Measurements from ENCODE around the gene FBLN1. TPM values are rescaled to one million over a fixed set of nuclear protein-coding genes. Genes with fewer than 3 reads are reported as not detected.

FBLN1 gene
- total RNA-seq (not detected), polyA plus RNA-seq (not detected)

- no peaks in the 10 kb centered on the region for H3K36me3 ChIP-seq (ENCODE audit: insufficient read depth, low read length)
- H3K36me3 Mint-ChIP-seq = no peaks in the 10 kb centered on the region
- no peak within 1 kb of the TSS for H3K27ac ChIP-seq (ENCODE audit: low read depth, low read length)
- ChIA-PET POLR2A (ENCODE audit: partially characterized antibody) (no interaction called here), CTCF (ENCODE audit: partially characterized antibody) (no interaction called here)
- H3K27me3 Mint-ChIP-seq = peaks cover 24 to 38% of the 10 kb centered on the region in 2 donors
- H3K4me3 Mint-ChIP-seq = peak within 1 kb of the TSS in 2 of 8 donors; percentile 41 to 57
- no peaks in the 10 kb centered on the region for H3K9me3 ChIP-seq (ENCODE audit: control insufficient read depth in 1 of 2, low read length in 2 of 2)
- H3K4me1 Mint-ChIP-seq = peaks cover 0 to 2% (median under 1%) of the 10 kb centered on the region in 4 donors
- no peak within 1 kb of the TSS for H3K4me3 ChIP-seq (ENCODE audit: low read length in 2 of 2)
- H3K9me3 Mint-ChIP-seq = no peaks in the 10 kb centered on the region
- H3K27me3 ChIP-seq (ENCODE audit: insufficient read depth, low read length) = peaks cover 5% of the 10 kb centered on the region
- DNase-seq = no peak
- no peak within 1 kb of the TSS for H3K27ac Mint-ChIP-seq
- H3K4me1 ChIP-seq (ENCODE audit: insufficient read depth, low read length) = peaks cover 5% of the 10 kb centered on the region
- intact Hi-C loops (cut with micrococcal nuclease) = no loop called here
Observed at GRCh38 chr22:45502215-45503049, at the start of gene FBLN1. FBLN1 (plus strand) TSS chr22:45502883; CDS start chr22:45502986, 103 bp downstream.

- ChIA-PET CTCF (ENCODE audit: partially characterized antibody) (no interaction called here), POLR2A (ENCODE audit: partially characterized antibody) (no interaction called here)
Observed at GRCh38 chr22:45453764-45454163, 48.9 kb upstream of the FBLN1 start.

GRCh38 chr22:45454275-45454674 lies 48.4 kb upstream of the FBLN1 start:
- DNase-seq = no peak
- Histone ChIP-seq H3K36me3 (ENCODE audit: insufficient read depth, low read length) (no peaks in the 10 kb centered on the region), H3K27ac (ENCODE audit: low read depth, low read length) (no peak overlapping the region), H3K27me3 (ENCODE audit: insufficient read depth, low read length) (no peaks in the 10 kb centered on the region), H3K9me3 (ENCODE audit: control insufficient read depth in 1 of 2, low read length in 2 of 2) (no peaks in the 10 kb centered on the region), H3K4me1 (ENCODE audit: insufficient read depth, low read length) (no peaks in the 10 kb centered on the region), H3K4me3 (ENCODE audit: low read length in 2 of 2) (no peak overlapping the region)
- no peak overlapping the region for H3K4me3 Mint-ChIP-seq
- H3K4me1 Mint-ChIP-seq = no peaks in the 10 kb centered on the region
- peaks cover 0 to 2% (median 0%) of the 10 kb centered on the region in 8 donors for H3K9me3 Mint-ChIP-seq
- intact Hi-C loops (cut with micrococcal nuclease) = no loop called here
- peaks cover 3 to 6% of the 10 kb centered on the region in 2 donors for H3K27me3 Mint-ChIP-seq
- ChIA-PET POLR2A (ENCODE audit: partially characterized antibody) (no interaction called here), CTCF (ENCODE audit: partially characterized antibody) (no interaction called here)
- no peak overlapping the region for H3K27ac Mint-ChIP-seq
- H3K36me3 Mint-ChIP-seq = no peaks in the 10 kb centered on the region

More at GRCh38 chr22:45453764-45454163, 48.9 kb upstream of the FBLN1 start:
- H3K4me1 Mint-ChIP-seq = no peaks in the 10 kb centered on the region
- H3K27me3 Mint-ChIP-seq = peaks cover 3 to 6% of the 10 kb centered on the region in 2 donors
- Histone ChIP-seq H3K27me3 (ENCODE audit: insufficient read depth, low read length) (no peaks in the 10 kb centered on the region), H3K36me3 (ENCODE audit: insufficient read depth, low read length) (no peaks in the 10 kb centered on the region), H3K4me1 (ENCODE audit: insufficient read depth, low read length) (no peaks in the 10 kb centered on the region), H3K27ac (ENCODE audit: low read depth, low read length) (no peak overlapping the region), H3K4me3 (ENCODE audit: low read length in 2 of 2) (no peak overlapping the region), H3K9me3 (ENCODE audit: control insufficient read depth in 1 of 2, low read length in 2 of 2) (no peaks in the 10 kb centered on the region)
- intact Hi-C loops (cut with micrococcal nuclease) = no loop called here
- DNase-seq = no peak
- peaks cover 0 to 2% (median 0%) of the 10 kb centered on the region in 8 donors for H3K9me3 Mint-ChIP-seq
- H3K36me3 Mint-ChIP-seq = no peaks in the 10 kb centered on the region
- no peak overlapping the region for H3K27ac Mint-ChIP-seq
- H3K4me3 Mint-ChIP-seq = no peak overlapping the region

GRCh38 chr22:45455212-45455611 lies 47.5 kb upstream of the FBLN1 start:
- H3K9me3 ChIP-seq (ENCODE audit: control insufficient read depth in 1 of 2, low read length in 2 of 2) = no peaks in the 10 kb centered on the region
- intact Hi-C loops (cut with micrococcal nuclease) = no loop called here
- ChIA-PET POLR2A (ENCODE audit: partially characterized antibody) (no interaction called here), CTCF (ENCODE audit: partially characterized antibody) (no interaction called here)
- no peaks in the 10 kb centered on the region for H3K4me1 ChIP-seq (ENCODE audit: insufficient read depth, low read length)
- H3K27ac ChIP-seq (ENCODE audit: low read depth, low read length) = no peak overlapping the region
- H3K4me3 ChIP-seq (ENCODE audit: low read length in 2 of 2) = no peak overlapping the region
- Mint-ChIP-seq H3K4me3 (no peak overlapping the region), H3K4me1 (no peaks in the 10 kb centered on the region), H3K9me3 (peaks cover 0 to 2% (median 0%) of the 10 kb centered on the region in 8 donors), H3K36me3 (no peaks in the 10 kb centered on the region), H3K27me3 (peaks cover 5 to 6% of the 10 kb centered on the region in 2 donors), H3K27ac (no peak overlapping the region)
- H3K36me3 ChIP-seq (ENCODE audit: insufficient read depth, low read length) = no peaks in the 10 kb centered on the region
- DNase-seq = no peak
- H3K27me3 ChIP-seq (ENCODE audit: insufficient read depth, low read length) = no peaks in the 10 kb centered on the region

- CTCF ChIA-PET (ENCODE audit: partially characterized antibody) = no interaction called here
- DNase-seq = no peak
- H3K27ac ChIP-seq (ENCODE audit: low read depth, low read length) = no peak overlapping the region
- H3K4me1 ChIP-seq (ENCODE audit: insufficient read depth, low read length) = no peaks in the 10 kb centered on the region
- peaks cover 5 to 6% of the 10 kb centered on the region in 2 donors for H3K27me3 Mint-ChIP-seq
- intact Hi-C loops (cut with micrococcal nuclease) = no loop called here
- H3K4me1 Mint-ChIP-seq = no peaks in the 10 kb centered on the region
- H3K9me3 Mint-ChIP-seq = peaks cover 0 to 2% (median 0%) of the 10 kb centered on the region in 8 donors
- no peaks in the 10 kb centered on the region for H3K9me3 ChIP-seq (ENCODE audit: control insufficient read depth in 1 of 2, low read length in 2 of 2)
- no peak overlapping the region for H3K4me3 ChIP-seq (ENCODE audit: low read length in 2 of 2)
- no peak overlapping the region for H3K4me3 Mint-ChIP-seq
- POLR2A ChIA-PET (ENCODE audit: partially characterized antibody) = no interaction called here
- H3K36me3 ChIP-seq (ENCODE audit: insufficient read depth, low read length) = no peaks in the 10 kb centered on the region
- H3K36me3 Mint-ChIP-seq = no peaks in the 10 kb centered on the region
- no peak overlapping the region for H3K27ac Mint-ChIP-seq
- H3K27me3 ChIP-seq (ENCODE audit: insufficient read depth, low read length) = no peaks in the 10 kb centered on the region
Observed at GRCh38 chr22:45455621-45456020, 47.1 kb upstream of the FBLN1 start.

GRCh38 chr22:45456811-45457210 lies 45.9 kb upstream of the FBLN1 start:
- no peak overlapping the region for H3K4me3 Mint-ChIP-seq
- CTCF ChIA-PET (ENCODE audit: partially characterized antibody) = no interaction called here

GRCh38 chr22:45458532-45458931 lies 44.2 kb upstream of the FBLN1 start:
- H3K4me1 Mint-ChIP-seq = no peaks in the 10 kb centered on the region
- peaks cover 0 to 3% (median 0%) of the 10 kb centered on the region in 8 donors for H3K9me3 Mint-ChIP-seq
- Histone ChIP-seq H3K9me3 (ENCODE audit: control insufficient read depth in 1 of 2, low read length in 2 of 2) (no peaks in the 10 kb centered on the region), H3K4me3 (ENCODE audit: low read length in 2 of 2) (no peak overlapping the region), H3K27me3 (ENCODE audit: insufficient read depth, low read length) (no peaks in the 10 kb centered on the region), H3K36me3 (ENCODE audit: insufficient read depth, low read length) (no peaks in the 10 kb centered on the region), H3K4me1 (ENCODE audit: insufficient read depth, low read length) (no peaks in the 10 kb centered on the region), H3K27ac (ENCODE audit: low read depth, low read length) (no peak overlapping the region)
- intact Hi-C loops (cut with micrococcal nuclease) = no loop called here
- CTCF ChIA-PET (ENCODE audit: partially characterized antibody) = no interaction called here
- no peak for DNase-seq
- H3K36me3 Mint-ChIP-seq = no peaks in the 10 kb centered on the region
- H3K27me3 Mint-ChIP-seq = peaks cover 5% of the 10 kb centered on the region in 2 donors
- H3K4me3 Mint-ChIP-seq = no peak overlapping the region
- H3K27ac Mint-ChIP-seq = no peak overlapping the region
- POLR2A ChIA-PET (ENCODE audit: partially characterized antibody) = no interaction called here

More at GRCh38 chr22:45456811-45457210, 45.9 kb upstream of the FBLN1 start:
- H3K36me3 Mint-ChIP-seq = no peaks in the 10 kb centered on the region
- intact Hi-C loops (cut with micrococcal nuclease) = no loop called here
- no peaks in the 10 kb centered on the region for H3K36me3 ChIP-seq (ENCODE audit: insufficient read depth, low read length)
- H3K27ac ChIP-seq (ENCODE audit: low read depth, low read length) = no peak overlapping the region
- no peak overlapping the region for H3K4me3 ChIP-seq (ENCODE audit: low read length in 2 of 2)
- no peaks in the 10 kb centered on the region for H3K4me1 ChIP-seq (ENCODE audit: insufficient read depth, low read length)
- POLR2A ChIA-PET (ENCODE audit: partially characterized antibody) = no interaction called here
- no peak for DNase-seq
- peaks cover 5% of the 10 kb centered on the region in 2 donors for H3K27me3 Mint-ChIP-seq
- no peaks in the 10 kb centered on the region for H3K27me3 ChIP-seq (ENCODE audit: insufficient read depth, low read length)
- H3K9me3 ChIP-seq (ENCODE audit: control insufficient read depth in 1 of 2, low read length in 2 of 2) = no peaks in the 10 kb centered on the region
- H3K27ac Mint-ChIP-seq = no peak overlapping the region
- no peaks in the 10 kb centered on the region for H3K4me1 Mint-ChIP-seq
- peaks cover 0 to 3% (median 0%) of the 10 kb centered on the region in 8 donors for H3K9me3 Mint-ChIP-seq

Data from CD4-positive, alpha-beta memory T cell (primary cell).